Stimulated activated CD8-positive, alpha-beta memory T cell treated with anti-CD3 and anti-CD28 coated beads, Interleukin-4, amount 100 ng/mL, for 24 hours (primary cell): Measurements from ENCODE around the gene CFAP157.

ENCODE experiments used
- DNase-seq: peaks from one replicate; pipeline ENCODE4 v3.0.0-alpha.2; 2020; ENCODE audit warnings: low read depth

CFAP157 gene

GRCh38 chr9:127693143-127693542, 13.6 kb upstream of the CFAP157 start:
- DNase-seq = no peak

- DNase-seq = no peak
These were observed 13.1 kb upstream of the CFAP157 start for GRCh38 chr9:127693697-127694096.

GRCh38 chr9:127694890-127695720, 11.7 kb upstream of the CFAP157 start:
- DNase-seq = no peak

- DNase-seq = no peak
These were observed 9.2 kb upstream of the CFAP157 start for GRCh38 chr9:127697575-127697974.

GRCh38 chr9:127698386-127698785, 8.4 kb upstream of the CFAP157 start:
- no peak for DNase-seq

GRCh38 chr9:127698985-127699670, 7.7 kb upstream of the CFAP157 start:
- DNase-seq = peak; percentile 81

GRCh38 chr9:127700140-127700539, 6.6 kb upstream of the CFAP157 start:
- no peak for DNase-seq

GRCh38 chr9:127700594-127701255, 6.1 kb upstream of the CFAP157 start:
- DNase-seq = no peak

- no peak for DNase-seq
These were observed 3.4 kb upstream of the CFAP157 start for GRCh38 chr9:127703289-127703946.

GRCh38 chr9:127705577-127706379, 1.0 kb upstream of the CFAP157 start:
- DNase-seq = no peak

- DNase-seq = no peak
These were observed 978 bp downstream of the CFAP157 start for GRCh38 chr9:127707766-127708165.

GRCh38 chr9:127708952-127709587, 2.3 kb downstream of the CFAP157 start:
- DNase-seq = no peak

GRCh38 chr9:127710204-127710783, 3.5 kb downstream of the CFAP157 start:
- no peak for DNase-seq

GRCh38 chr9:127711226-127711701, 4.5 kb downstream of the CFAP157 start:
- no peak for DNase-seq

- DNase-seq = no peak
These were observed 5.1 kb downstream of the CFAP157 start for GRCh38 chr9:127711831-127712274.

GRCh38 chr9:127712371-127712770, 5.6 kb downstream of the CFAP157 start:
- DNase-seq = no peak

GRCh38 chr9:127712867-127713266, 6.1 kb downstream of the CFAP157 start:
- no peak for DNase-seq

GRCh38 chr9:127714020-127714750, 7.4 kb downstream of the CFAP157 start:
- DNase-seq = no peak

GRCh38 chr9:127714951-127715469, 8.2 kb downstream of the CFAP157 start:
- DNase-seq = no peak
